Left forelimb (tissue), 1 donor: ENCODE measurements around the gene TSFM.
A peak's percentile ranks its signal among the peaks of the same experiment; 100 is the strongest.
"Not testable (repeated sequence)": the region's sequence is repeated elsewhere in the genome, so short reads cannot be mapped to it uniquely, and the experiment has no call there.

Source experiments
- DNase-seq: peaks from one replicate; pipeline ENCODE4 v3.0.0-alpha.2; 2018; ENCODE audit warnings: low spot score

TSFM gene

DNA sequence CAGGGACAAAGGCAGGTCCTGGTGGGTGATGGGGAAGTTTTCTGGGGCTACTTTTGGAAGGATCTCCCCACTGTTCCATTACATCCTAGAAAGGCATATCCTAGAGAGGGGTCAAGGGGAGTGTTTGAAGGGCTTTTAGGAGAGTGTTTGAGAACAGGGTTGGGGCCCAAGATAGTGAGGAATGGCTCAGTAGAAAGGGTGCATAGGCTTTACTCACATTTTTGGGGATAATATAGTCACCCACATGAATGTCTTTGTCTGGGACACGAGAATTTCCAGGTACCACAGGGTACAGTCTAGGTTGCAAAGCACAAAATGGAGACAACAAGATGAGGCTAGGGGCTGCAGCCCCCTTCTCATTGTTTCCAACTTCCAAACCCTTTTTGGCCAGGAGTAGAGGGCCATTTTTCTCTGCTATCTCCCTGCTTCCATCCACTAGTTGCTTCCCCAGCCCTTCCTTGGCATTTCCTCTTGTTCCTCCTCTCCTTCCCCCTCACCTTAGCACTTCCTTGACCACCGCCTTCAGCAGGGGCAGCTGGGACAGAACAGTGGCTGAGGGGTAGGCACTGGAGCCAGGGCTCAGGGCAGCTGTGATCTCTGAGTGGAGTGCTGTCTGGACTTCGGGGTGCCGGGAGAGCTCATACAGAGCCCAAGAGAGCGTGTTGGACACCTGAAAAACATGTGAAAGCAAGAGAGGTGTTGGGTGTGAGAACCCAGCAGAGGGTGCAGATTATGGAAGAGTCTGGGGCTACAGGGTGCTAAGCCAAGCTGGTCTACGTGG, 18.5 kb upstream of the TSFM start:
- DNase-seq, result no peak

DNA sequence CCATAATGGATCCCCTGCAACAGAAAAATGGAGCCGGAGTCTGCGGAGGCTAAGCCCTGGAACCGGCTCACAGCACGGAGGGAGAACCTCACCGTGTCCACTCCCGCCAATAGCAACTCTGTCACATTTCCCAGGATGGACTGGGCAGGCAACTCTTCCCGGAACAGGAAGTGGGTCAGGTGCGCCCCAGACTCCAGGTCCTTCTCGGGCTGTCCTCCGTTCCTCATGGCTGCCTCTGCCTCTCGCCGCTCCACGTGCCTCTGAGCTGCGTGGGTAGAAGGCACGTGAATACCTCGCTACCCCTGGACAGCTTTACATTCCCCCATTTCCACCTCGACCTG, 18.0 kb upstream of the TSFM start:
- no peak for DNase-seq

DNA sequence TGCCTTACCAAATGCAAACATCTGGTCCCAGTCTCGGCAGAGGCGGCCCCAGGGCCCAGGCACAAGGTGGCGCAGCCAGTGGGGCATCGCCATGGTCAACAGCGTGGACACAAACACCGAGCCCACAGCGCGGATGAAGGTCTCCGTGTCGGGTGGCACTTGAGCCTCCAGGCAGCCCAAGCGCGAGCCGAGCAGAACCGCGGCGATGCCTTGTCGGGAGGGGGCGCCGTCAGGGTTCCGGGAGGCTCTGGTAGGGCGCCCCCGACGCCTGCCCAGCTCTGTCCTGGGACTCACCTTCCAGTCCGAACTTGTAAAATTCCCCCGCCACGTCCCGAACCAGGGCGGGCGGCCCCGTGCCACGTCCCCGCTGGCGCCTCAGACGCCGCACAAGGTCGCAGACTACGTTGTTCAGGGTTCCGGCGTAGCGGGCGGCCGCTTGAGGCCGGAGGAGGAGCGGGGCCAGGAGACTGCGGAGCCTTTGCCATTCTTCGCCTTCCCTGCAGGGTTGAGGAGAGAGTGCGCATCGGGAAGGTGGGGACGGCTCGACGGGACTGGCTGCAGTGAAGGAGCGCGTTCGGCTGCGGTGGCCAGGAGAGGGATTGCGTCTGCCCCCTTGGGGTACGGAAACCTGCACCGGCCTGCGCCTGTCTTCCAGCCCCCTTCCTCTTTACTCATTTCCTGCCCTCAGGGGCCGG, 17.4 kb upstream of the TSFM start:
- no peak for DNase-seq

GRCh38 chr12:57765698-57766463, 16.7 kb upstream of the TSFM start:
- no peak for DNase-seq

GRCh38 chr12:57766464-57767304, 15.9 kb upstream of the TSFM start, which contains the start of gene CYP27B1:
CYP27B1 (minus strand) TSS chr12:57767078; CDS start chr12:57767041, 37 bp downstream.
- DNase-seq, result no peak

DNA sequence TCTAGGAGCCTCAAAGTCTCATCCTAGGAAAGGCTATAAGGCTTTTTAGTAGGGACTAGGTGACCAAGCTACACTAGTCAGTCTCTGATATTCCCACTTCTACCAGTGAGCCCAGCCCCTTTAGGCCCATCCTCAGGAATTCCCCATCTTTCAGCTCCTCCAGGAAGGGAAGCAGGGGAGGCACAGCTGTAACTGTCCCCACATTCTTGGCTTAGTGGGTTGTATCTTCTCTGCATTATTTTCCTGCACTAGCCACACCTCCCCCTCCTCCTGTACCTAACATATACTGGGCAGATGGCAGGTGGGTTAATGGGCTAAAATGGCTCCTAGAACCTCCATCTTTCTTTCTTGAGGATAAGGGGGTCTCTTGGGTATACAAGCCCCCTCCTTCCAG, 15.3 kb upstream of the TSFM start:
- no peak for DNase-seq

GRCh38 chr12:57767876-57768275, 14.7 kb upstream of the TSFM start:
- DNase-seq, result no peak

DNA sequence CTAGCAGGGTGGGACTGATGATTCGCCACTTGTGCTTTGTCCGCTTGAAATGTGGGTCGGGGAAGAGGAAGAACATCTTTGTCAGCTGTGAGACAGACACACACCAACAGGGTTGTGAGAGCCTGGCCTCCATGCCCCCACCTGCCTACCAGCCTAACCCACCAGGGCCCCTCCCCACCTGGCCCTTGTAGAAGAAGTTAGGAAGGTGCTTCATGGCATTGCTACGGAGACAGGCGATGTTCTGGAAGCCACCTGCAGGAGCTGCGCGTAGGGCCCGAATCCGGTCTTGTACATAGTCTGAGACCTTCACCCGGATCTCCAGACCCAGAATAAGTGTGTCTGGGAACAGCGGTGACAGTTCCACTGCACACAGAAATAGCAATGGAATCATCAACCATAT, 13.0 kb upstream of the TSFM start:
- no peak for DNase-seq

- DNase-seq, result no peak
Observed at GRCh38 chr12:57770734-57771133, 11.9 kb upstream of the TSFM start.

DNA sequence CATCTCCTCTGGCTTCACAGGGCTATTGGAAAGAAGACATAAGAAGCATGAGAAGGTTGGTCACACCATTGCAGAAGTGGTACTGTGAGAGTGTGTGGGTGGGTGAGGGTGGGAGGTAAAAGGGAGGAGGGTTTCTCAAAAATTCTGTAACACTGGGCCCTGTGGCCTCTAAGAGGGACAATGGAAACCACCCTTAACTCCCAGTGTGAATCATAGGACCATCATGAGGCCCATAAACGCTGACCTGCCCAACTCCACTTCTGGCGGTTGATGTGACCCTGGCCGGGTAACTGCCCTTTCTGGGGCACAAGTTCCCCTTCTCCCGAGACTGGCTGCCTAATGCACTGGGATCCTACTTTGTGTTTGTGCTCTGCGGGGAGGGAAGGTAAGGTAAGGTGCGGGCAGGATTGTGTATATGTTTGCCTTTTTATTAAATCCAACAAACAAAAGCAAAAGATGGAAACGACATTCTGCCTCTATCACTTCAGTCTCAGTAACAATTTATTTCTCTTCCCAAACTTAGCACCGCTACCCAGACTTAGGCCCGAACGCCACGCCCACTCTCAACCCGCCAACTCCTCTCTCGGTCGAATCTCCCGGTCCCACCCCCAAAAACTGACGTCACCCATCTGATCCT, 11.2 kb upstream of the TSFM start:
- no peak for DNase-seq

GRCh38 chr12:57771873-57772428, 10.6 kb upstream of the TSFM start, which contains the start of gene METTL1:
METTL1 (minus strand) TSS chr12:57772105; CDS start chr12:57772083, 22 bp downstream.
- peak; percentile 98 for DNase-seq

DNA sequence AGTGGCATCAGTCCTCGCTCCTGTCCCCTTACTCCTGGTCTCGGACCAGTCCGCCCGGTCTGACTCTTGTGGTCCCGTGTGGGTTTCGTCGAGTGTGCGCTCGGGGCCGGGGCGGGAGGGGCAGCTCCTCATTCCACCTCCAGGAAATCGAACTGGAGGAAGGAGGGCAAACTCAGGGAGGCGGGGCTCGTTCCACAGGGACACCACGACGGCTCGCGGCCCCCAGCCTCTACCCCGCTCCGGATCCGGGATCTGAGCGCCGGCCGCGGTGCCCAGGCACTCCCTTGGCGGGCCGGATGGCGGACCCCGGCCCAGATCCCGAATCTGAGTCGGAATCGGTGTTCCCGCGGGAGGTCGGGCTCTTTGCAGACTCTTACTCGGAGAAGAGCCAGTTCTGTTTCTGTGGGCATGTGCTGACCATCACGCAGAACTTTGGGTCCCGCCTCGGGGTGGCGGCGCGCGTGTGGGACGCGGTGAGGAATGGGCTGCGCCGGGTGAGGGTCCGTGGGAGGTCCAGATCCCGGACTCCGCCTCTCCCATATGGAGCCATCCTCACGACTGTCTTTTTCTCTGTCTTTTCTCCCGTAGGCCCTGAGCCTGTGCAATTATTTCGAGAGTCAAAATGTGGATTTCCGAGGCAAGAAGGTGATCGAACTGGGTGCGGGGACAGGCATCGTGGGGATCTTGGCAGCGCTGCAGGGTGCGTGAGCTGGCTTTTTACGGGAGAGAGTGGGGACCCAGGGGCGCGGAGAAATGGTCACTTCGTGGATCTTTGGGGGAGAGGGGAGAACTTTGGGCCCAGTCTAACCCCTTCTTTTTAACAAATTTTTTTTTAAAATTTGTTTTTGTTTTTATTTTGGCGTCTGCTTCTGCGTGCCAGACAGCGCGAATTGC, 9.9 kb upstream of the TSFM start, which contains the start of gene EEF1AKMT3:
EEF1AKMT3 (plus strand) TSS at position 186 of the 894 bp plus-strand sequence; CDS start at position 297, 111 bp downstream.
- peak; percentile 83 for DNase-seq

DNA sequence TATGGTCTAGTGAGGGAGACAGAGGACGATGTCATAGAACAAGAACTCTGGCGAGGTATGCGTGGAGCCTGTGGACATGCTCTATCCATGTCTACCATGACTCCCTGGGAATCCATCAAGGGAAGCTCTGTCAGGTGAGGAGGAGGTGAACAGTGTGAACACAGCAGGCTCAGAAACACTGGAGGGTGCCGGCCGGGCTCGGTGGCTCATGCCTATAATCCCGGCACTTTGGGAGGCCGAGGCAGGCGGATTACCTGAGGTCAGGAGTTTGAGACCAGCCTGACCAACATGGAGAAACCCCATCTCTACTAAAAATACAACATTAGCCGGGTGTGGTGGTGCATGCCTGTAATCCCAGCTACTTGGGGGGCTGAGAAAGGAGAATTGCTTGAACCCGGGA, 8.0 kb upstream of the TSFM start:
- not testable (repeated sequence) for DNase-seq

GRCh38 chr12:57775044-57775443, 7.5 kb upstream of the TSFM start:
- DNase-seq, result no peak

GRCh38 chr12:57775563-57776246, 6.9 kb upstream of the TSFM start:
- no peak for DNase-seq

GRCh38 chr12:57776247-57776587, 6.4 kb upstream of the TSFM start:
- DNase-seq, result no peak

DNA sequence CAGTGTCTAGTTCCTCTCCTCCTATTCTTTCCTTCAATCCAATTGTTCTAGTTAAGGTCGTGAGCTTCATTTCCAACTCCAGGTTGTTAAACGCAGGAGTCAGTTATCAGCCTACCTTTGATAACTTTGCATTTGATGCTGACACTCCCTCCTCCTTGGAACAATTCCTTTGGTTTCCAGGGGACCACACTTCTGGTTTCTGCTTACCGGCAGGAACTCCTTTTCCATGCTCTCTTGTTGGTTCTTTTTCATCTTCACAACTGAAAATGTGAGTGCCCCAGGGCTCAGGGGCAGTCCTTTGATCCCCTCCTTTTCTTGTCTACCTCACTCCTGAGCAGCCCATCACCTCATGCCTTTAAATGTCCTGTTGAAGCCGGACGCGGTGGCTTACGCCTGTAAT, 5.2 kb upstream of the TSFM start:
- DNase-seq, result no peak

GRCh38 chr12:57777911-57778310, 4.7 kb upstream of the TSFM start:
- DNase-seq, result no peak

GRCh38 chr12:57779736-57780135, 2.9 kb upstream of the TSFM start:
- DNase-seq, result no peak
